Measurements from ENCODE around the gene QRICH1.

The QRICH1 gene

DNA sequence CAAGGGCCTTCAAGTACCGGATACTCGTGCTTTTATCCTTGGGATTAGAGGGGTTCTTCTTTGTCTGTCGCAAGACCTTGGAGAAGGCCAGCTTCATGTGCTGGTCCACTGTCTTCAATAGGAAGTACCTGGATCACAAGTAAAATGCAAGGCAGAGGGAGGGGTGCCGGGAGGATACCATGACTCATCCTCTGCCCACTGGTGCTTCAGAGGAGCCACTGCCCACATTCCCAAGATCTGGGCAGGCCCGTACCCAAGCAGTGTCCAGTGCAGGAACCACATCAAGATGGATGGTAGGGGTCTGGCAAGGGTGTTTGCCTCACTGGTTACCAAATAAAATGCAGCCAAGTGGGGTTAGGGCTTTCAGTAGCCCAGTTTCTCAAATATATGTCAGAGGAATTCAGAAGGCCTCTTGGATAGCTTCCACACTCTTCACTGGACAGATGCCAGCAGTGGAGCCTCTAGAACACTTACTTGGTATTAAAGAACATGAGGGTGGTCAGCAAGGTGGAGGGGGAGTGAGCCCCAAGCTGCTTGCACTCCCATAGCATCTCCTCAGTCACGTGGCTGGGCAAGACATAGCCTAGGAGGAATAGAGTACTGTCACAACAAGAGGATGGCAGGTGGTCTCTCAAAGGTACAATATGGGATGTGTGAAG lies 61.1 kb downstream of the QRICH1 start:
- DNase-seq (ENCODE audit: low spot score) = no peak

DNA sequence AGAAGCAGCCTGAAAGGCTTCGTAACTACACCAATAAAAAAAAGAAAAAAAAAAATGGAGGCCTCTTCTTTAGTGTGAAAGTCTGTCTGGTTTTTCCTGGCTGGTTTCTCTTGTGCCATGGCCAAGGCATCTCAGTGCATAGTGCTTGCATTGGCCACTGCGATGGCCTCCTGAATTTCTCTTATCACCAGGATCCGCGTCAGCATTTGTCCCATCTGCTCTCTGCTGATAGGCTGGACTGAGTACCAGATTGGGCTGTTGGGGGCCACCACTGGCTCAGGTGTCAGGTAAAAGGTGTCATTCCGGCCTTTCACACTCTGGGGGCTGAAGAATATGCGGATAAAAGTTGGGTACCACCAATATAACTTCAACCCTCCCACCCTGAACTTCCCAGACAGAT lies 63.5 kb downstream of the QRICH1 start:
- no peak for DNase-seq (ENCODE audit: low spot score)

DNA sequence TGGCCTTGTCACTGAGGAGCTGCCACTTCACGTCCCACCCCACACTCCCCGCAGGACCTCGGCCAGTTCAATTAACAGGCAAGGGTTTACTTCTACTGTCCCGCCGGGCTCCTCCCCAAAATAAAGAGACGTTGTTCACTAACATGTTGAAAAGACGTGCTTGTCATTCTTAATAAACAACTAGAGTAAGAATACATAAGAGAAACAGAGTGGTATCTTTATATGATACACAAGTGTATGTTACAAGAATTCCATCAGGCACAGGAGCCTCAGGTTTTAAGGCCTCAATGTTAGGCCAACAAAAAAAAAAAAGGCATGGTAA lies 64.3 kb downstream of the QRICH1 start:
- DNase-seq (ENCODE audit: low spot score) = no peak

DNA sequence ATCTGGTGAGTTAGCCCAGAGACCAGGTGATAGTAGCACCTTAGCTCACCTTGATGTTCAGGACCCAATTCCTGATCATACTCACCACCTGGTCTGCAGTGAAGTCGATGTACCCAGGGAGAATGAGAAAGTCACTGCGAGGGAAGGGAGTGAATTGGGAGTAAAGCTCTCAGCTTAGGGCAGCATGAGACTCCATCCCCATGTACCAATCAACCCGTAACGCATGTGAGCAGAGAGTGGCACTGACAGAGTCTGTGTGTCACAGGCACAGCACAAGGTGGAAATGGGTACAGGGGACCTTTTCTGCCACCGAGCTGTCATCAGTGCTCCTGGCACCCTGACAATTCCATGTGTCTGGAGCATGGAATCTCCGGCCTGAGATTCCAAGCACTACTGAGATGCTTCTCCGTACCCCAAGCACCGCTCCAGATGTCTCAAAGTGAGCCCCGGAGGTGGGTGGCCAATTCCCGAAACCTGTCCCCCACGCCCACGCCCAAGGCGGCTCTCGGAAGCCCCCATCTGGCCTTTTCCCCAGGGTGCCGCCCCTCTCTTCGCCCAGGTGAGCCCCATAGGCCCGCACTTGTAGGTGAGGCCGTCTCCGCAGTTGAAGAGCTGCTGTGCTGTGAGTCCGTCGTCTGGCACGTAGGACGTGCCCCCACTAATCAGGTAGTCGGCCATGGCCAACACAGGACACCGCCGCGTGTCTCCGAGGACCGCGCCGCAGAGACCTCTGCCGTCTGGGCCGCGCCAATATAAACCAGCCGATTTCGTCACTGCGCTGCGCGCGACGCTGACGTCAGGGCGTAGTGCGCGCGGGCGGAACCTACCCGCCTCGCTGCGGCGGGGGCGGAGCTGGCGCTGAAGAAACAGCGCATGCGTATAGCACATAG lies 65.0 kb downstream of the QRICH1 start, which contains the start of gene IMPDH2:
Gene IMPDH2, minus strand, starts transcription at position 726 of the 890 bp plus-strand sequence. Its CDS starts 48 bp downstream, at position 678.
- DNase-seq (ENCODE audit: low spot score) = peak; percentile 88

DNA sequence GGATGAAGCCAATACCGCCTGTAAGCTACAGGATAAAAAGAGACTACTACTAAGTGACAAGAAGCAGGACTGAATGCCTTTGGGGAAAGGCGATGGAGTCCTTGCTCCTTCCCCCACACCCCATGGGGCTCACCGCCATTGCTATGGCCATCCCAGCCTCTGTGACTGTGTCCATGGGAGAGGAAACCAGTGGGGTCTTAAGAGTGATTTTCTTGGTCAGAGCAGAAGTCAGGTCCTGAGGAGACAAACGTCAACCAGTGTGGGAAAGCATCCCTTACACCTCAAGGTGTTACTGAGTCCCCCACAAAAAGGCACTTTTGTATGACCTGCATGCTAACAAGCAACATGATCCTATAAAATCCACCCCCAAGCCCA lies 65.6 kb downstream of the QRICH1 start:
- no peak for DNase-seq (ENCODE audit: low spot score)

DNA sequence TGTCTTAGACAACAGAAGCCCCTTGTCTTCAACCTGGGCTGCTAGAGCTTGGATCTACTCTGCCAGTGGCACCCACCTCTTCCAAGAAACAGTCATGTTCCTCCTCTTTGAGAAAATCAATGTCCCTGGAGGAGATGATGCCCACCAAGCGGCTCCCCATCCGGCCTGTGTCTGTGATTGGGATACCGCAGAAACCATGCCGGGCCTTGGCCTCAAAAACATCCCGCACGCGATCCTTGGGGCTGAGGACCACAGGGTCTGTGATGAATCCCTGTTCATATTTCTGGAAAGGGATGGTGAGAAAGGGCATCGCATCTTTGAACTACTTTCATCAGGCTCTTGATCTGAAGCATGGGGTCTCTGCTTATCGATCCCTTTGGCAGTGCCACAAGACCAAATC lies 66.2 kb downstream of the QRICH1 start:
- no peak for DNase-seq (ENCODE audit: low spot score)

DNA sequence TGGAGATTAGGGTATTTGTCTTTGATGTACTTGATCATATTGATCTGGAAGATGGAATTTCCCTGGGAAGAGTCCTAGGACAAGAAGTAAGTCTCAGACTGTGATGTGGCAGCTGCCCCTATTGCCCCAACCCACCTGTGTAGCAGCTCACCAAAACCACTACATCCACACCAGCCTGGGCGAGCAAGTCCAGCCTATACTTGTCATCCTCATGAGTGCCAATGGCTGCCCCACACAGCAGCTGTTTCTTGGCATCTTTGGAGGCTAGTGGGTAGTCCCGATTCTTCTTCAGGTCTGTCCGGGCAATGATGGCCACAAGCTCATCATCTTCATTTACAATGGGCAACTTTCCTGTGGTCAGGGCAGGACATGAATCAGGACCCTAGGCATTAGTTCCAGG lies 67.3 kb downstream of the QRICH1 start:
- no peak for DNase-seq (ENCODE audit: low spot score)

DNA sequence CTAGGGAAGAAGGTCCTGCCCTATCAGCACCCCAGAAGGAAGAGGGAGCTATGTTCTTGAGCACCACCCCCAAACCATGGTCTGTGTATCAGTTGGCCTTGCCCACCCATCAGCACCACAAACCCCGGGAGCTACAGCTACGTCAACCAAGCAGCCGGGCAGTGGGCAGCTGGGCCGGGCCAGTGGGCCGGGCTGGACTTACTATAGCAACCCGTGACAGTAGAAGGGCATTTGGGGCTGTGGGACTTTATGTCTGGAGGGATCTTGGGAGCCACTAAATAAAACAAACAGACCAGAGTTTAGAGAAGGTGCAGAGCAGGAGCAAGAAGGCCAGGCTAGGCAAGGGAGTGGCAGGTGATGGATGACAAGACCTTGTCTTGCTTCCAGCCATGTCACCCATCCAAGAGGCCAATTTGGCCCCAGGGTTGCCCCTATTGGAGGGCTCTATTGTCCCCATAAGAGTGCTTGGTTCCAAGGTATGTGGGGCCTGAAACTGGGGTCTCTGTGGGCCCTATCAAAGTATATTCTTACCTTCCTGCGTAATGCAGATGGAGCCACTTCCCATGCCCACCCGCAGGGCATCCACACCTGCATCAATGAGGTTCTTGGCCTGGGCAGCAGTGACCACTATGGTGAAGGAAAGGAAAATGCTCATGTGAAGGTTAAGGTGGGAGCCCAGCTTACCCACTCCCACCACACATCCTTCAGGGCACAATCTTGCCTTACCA lies 67.9 kb downstream of the QRICH1 start:
- no peak for DNase-seq (ENCODE audit: low spot score)

DNA sequence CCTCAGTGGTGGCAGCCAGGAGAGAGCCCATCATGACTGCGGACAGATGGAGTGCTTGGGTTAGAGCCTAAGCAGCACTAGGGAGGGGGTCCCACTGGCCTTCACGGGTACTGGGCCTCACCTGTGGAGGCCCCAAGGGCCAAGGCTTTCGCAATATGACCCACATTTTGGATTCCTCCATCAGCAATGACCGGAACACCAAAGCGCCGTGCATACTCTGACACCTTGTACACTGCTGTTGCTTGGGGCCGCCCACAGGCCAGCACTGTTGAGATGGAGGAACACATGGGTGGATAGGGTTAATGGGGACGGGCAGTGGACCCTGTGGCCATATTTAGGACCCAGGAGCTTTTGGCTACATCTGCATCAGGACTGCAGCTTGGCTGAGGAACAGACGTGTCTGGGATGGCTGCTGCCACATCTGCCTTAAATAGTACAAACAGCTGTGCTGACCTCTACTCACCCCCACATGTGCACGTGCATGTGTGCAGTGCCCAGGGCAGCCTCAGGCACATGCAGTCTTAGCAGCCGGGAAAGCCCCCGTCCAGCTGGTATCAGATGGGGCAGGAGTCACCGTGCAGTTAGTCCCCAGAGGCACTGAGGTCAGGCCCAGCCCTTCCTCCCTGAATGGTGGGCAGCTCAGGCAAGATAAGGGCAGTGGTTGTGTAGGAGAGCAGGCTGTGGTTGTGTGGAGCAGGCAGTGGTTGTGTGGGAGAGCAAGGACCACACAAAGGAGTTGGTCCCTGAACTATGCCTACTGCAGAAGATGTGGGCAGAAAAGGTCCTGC lies 68.7 kb downstream of the QRICH1 start:
- no peak for DNase-seq (ENCODE audit: low spot score)

DNA sequence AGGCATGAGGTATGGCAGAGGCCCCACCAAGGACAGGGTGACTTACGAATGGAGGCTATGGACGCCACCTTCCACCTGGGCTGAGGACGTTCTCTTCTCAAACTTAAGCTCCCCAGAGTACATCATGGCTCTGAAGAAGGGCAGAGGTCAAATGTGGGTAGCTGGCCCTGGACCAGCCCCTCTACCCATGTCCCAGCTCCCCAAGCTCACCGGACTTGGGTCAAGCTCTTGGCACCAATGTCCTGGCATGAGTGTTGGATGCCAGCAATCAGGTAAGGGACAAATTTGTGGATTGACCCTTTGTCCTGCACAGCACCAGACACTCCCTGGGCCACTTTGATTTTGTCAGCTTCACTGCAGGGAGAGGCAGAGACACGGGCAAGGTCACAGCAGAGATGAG lies 69.4 kb downstream of the QRICH1 start:
- no peak for DNase-seq (ENCODE audit: low spot score)

DNA sequence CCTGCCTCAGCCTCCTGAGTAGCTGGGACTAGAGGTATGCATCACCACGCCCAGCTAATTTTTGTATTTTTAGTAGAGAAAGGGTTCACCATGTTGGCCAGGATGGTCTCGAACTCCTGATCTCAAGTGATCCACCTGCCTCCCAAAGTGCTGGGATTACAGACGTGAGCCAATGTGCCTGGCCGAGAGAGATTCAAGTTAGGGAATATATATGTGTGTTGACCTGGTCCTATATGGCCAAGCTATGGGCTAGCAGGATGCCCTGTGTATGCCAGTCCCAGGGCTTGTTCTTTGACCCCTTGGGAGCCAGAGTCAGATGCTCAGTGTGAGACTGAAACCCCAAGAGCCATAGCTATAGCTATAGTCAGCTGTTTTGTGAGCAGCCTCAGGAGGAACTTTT lies 70.1 kb downstream of the QRICH1 start:
- DNase-seq (ENCODE audit: low spot score) = no peak

DNA sequence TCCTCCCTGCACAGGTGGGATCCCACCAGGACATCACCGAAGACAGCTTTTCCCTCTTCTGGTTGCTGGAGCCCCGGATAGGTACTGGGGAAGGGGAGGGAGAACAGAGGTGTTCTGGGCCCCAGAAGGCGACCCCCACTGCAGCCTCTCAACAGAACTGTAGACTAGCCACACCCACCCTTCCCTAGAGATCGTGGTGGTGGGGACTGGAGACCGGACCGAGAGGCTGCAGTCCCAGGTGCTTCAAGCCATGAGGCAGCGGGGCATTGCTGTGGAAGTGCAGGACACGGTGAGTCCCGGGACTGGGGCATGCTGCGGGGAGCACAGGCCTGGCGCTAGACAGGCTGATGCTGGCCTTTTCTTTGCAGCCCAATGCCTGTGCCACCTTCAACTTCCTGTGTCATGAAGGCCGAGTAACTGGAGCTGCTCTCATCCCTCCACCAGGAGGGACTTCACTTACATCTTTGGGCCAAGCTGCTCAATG lies 71.1 kb downstream of the QRICH1 start:
- no peak for DNase-seq (ENCODE audit: low spot score)

DNA sequence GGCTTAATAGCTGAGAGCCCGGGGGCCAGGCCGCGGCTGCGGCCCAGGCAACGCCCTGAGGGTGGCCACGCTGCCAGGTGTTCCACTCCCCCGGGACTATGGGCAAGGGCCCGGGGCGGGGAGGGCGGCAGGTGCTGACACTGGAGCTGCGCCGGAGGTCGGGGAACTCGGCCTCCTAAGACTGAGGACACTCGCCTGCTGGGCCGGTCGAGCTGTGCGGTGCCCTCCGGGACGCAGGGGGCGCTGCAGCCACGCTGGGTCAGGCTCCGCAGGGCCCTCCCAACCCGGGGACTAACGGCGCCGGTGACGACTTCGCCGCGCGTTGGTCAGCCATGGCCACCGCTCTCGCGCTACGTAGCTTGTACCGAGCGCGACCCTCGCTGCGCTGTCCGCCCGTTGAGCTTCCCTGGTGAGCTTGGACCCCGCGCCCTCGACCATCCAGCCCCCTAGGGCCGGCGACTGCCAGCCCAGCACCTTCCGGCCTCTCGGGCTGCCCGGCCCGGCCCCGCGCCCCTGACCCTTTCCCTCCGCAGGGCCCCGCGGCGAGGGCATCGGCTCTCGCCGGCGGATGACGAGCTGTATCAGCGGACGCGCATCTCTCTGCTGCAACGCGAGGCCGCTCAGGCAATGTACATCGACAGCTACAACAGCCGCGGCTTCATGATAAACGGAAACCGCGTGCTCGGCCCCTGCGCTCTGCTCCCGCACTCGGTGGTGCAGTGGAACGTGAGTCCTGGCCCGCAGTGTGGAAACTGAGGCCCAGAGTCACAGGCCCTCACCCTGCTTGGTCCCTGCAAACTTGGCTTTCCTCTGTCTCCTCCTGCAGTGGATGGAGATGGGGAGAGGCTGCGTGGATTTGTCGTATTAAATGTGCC lies 71.8 kb downstream of the QRICH1 start, which contains the start of gene NDUFAF3:
Gene NDUFAF3, plus strand, starts transcription at position 309 of the 875 bp plus-strand sequence. Its CDS starts 24 bp downstream, at position 333.
- DNase-seq (ENCODE audit: low spot score) = peak; percentile 91

DNA sequence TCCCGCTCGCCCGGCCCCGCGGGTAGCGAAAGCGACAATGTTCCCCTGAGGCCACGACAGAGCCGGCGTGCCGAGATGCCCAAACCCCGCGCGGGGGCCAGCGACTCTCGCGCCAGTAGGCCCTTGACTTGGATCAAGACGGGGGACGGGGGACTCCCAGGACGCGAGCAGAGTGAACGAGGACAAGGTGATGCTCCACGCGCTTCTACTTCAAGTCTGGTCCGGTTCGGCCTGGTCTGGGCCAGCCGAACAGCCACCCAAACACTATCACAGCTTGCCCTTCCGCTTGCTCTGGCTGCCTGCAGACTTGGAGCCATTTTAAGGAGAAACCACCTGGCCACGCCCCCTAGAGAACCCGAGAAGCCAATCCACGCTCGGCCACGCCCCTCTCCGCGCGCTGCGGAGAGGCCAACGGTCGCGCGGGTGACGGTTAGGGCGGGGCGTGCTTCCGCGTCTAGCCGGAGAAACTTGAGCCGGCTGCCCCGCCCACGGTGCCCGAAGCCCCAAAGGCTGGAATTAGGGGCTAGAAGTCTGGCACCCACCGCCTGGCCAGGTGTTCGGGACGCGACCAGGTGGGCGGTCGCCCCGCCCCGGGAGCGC lies 72.6 kb downstream of the QRICH1 start:
- DNase-seq (ENCODE audit: low spot score) = peak; percentile 93

DNA sequence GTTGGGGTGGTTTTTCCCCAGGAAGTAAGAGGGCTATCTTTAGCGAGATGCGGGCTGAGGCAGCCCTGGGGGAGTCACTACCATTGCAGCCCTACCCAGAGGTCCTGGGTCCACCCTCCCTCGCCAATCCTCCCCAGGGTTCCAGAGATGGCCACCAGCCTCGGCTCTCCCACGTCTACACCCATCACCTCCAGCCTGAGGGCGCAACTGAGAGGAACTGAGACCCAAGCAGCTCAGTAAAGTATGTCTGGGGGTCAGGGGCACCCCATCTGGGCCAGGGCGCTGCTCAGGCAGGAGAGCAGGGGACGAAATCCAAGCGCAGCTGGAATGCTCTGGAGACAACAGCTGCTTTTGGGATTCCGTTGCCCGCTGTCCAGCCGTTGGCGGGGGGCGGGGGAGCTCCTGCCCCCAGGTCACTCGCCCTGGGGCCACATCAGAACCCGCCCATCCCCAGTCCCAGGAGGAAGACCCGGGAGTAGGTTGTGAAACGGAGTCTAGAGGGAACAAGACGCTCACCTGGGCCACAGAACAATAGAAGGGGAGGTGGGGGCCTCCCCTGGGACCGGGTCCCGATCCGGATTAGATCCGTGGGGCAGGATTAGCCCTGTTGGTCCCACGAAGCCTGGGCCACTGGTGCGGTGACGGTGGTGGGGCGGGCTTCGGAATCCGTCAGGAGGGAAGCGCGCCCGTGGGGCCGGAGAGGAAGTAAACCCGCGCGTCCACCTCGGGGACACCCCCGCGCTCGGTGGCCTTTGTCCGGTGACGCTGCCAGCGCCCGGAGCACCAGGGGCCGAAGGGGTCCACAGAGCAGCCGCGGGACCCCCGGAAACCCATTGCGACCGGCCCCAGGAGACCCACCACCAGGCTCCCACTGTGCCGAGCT lies 73.3 kb downstream of the QRICH1 start:
- DNase-seq (ENCODE audit: low spot score) = peak; percentile 42

DNA sequence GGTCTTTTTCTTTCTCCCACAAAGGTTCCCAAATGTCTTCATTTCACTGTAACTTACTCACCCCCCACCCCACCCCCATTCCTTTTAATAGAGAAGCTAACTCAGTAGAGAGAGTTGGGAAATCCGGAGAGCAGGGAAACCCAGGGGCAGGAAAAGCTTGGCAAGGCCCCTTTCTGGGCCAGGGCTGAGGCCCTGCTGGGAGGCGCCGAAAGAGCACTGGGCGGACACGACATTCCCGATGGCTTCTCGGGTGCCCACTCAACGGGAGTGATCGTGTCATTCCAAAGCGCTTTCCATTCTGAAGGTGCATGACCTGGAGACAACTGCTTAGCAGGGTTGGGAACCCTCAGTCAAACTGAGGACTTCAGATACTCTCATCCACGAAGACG lies 73.9 kb downstream of the QRICH1 start:
- no peak for DNase-seq (ENCODE audit: low spot score)

DNA sequence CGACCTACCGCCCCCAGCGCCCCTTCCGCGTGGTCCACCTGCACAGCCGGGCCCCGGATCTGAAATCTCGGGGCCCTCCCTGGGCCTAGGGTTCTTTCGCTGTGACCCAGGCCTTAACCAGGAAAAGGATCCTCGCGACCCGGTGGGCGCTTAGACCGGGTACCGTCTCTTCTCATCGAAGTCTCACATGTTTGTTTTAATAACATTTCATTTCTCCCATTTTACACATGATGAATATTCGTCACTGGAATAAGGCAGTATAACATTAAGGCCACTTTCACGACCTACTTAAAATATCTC lies 75.2 kb downstream of the QRICH1 start:
- no peak for DNase-seq (ENCODE audit: low spot score)

DNA sequence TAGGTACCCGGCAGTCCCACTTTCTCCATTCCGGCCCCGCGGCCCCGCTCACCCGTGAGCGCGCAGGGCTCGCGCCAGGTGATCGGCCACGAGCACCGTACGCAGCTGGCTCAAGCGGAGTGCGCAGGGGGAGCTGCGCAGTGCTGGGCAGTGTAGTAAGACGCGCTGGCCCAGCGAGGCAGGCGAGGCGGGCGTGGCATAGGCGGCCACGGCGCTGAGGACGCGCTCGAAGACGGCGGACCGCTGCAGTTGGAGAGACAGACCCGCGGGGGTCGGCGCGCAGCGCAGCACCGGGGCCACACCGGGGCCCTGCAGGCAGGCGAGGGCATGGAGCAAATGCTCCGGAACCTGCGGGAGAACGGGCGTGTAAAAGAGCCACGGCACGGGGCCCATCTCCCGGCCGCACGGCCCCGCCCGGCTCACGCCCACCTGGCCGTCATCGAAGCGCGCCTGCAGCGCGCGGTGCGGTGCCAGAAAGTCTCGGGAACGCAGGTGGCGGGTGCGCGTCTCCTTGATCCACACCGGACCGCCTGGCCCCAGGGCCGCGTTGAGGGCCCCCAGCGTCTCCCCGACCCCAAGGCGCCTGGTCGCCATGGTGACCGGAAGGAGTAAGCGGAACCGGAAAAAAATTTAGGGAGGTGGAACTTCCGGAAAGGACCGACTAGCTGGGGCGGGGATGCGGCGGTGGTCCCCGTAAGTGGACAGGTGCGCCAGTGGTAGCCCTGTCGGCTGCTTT lies 75.7 kb downstream of the QRICH1 start, which contains the start of gene DALRD3:
Gene DALRD3, minus strand, starts transcription at position 610 of the 736 bp plus-strand sequence. Its CDS starts 16 bp downstream, at position 594.
- DNase-seq (ENCODE audit: low spot score) = peak; percentile 67
